ENCODE data around the gene ABCC11. TPM values are rescaled to one million over a fixed set of nuclear protein-coding genes. Genes with fewer than 3 reads are reported as not detected.

The ABCC11 gene
- total and polyA plus RNA-seq, 2 of the 13 experiments (the other 11 are each of a cell fraction or from before 2014, with no cell fraction given), result 1.0 to 1.4 TPM

DNA sequence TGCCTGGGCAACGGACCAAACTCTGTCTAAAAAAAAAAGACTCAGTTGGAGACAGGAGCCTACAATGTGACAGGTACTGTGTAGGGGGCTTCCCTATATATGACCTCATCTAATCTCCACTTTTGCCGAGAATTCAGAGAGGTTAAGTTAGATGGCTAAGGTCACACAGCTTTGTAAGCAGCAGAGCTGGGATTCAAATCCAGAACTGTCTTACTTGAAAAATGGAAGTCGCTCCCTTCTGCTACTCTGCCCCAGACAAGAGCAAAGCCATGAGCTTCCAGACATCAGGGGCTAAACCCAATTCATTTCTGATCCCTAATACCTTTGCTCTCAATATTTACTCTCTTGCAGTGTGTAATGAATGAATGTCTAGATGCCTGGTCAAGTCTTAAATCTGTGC lies 50.0 kb downstream of the ABCC11 start:
- 93% methylated on average over 3 of the region's 3 CpGs for WGBS (ENCODE audit: low lambda C conversion rate)
- no TSS peak for BruUV-seq (replicated peaks)
- ATAC-seq (no peak), FAIRE-seq (no peak), DNase-seq (ENCODE audit: low spot score) (no peak)
- Histone ChIP-seq H2AFZ (ENCODE audit: low read length) (no peak overlapping the region), H3K4me2 (ENCODE audit: low read depth, low read length) (no peak overlapping the region), H3K36me3 (replicated peaks in 1 of 2; ENCODE audit: control insufficient read depth in 1 of 2, insufficient read depth in 2 of 2, low read length in 2 of 2) (no peaks in the 10 kb centered on the region), H3K9ac (ENCODE audit: insufficient read depth, low read depth, low read length) (no peak overlapping the region), H3K79me2 (ENCODE audit: insufficient read depth, low read length) (no peaks in the 10 kb centered on the region), H3K9me3 (ENCODE audit: low read length) (no peaks in the 10 kb centered on the region), H3K27ac (ENCODE audit: extremely low read length, insufficient read depth, low read length) (no peak overlapping the region), H3K27me3 (ENCODE audit: control insufficient read depth in 1 of 2, insufficient read depth in 2 of 2, low read length in 2 of 2) (no peaks in the 10 kb centered on the region), H3K4me1 (ENCODE audit: insufficient read depth, low read length) (peaks cover 36% of the 10 kb centered on the region), H3K4me3 (replicated peaks in 1 of 3; ENCODE audit: insufficient read depth in 1 of 3, low read depth in 2 of 3, low read length in 3 of 3) (no peak overlapping the region), H4K20me1 (ENCODE audit: insufficient read depth, low read length) (no peaks in the 10 kb centered on the region)
- POLR2A ChIA-PET, result no interaction called here
- in situ Hi-C loops (cut with HindIII; ENCODE audit: extremely low pct_ligation_motif_present, low pct_unique_long_range_greater_than_20kb), result no loop called here
- no peak for TF ChIP-seq ATRX (CRISPR knock-in tag; IDR thresholded peaks at IDR 0.05; ENCODE audit: borderline replicate concordance)
- TF ChIP-seq ZNF768 (CRISPR knock-in tag; IDR thresholded peaks at IDR 0.05), result peak; percentile 80; the same call in 1 of the 2 replicates
- TF ChIP-seq ZNF468 (CRISPR knock-in tag; IDR thresholded peaks at IDR 0.05), result 0 out of 2 replicates have a peak, but pooled peaks have one; percentile 1
- CTCF ChIA-PET (ENCODE audit: low intra/inter-chr PET ratio, low total read pairs), result no interaction called here
- intact Hi-C loops (cut with micrococcal nuclease; ENCODE audit: unreplicated experiment), result no loop called here

DNA sequence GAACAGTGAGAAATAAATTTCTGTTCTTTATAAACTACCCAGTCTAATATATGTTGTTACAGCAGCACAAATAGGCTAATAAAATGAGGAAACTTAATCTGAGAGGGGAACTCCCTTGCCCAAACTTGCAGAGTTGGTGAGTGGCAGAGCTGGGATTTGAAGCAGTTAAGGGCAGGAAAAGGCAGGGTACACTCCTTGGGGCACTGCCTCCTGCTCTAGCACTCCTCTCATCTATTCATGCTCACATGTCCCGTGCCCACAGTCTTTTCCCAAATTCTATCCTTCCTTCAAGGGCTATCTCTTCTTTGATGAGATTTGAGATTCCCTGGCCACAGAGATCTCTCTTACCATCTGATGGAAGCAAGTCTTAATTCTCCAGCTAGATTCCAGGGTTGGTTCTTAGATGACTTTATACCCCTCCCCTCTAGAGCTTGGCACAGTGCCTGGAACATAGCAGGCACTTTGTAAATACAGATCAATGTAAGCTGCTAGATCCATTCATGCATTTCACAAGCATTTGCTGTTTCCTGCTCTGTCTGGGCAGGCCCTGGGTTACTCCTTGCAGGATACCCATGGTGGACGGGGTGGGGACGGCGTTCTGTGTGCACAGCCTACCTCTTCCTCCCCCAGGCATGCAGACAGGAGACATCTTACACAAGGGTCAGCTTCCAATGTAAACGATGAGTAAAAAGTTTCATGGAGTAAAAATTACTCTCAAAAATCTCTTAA lies 52.3 kb downstream of the ABCC11 start:
- POLR2A ChIA-PET, result interaction anchor here (1.5 kb wide), 1 partner anchor 9 kb away, joined by 14 read pairs; no protein-coding TSS in a partner anchor
- intact Hi-C loops (cut with micrococcal nuclease; ENCODE audit: unreplicated experiment), result loop anchor here (2.0 kb wide), 1 partner anchor 16 kb away; no protein-coding TSS in a partner anchor
- no peak overlapping the region for H2AFZ ChIP-seq (ENCODE audit: low read length)
- TF ChIP-seq XBP1 (CRISPR knock-in tag; IDR thresholded peaks at IDR 0.05) (no peak), RXRB (CRISPR knock-in tag; IDR thresholded peaks at IDR 0.05; ENCODE audit: borderline replicate concordance) (peak; percentile 49; the same call in 1 of the 2 replicates), JUNB (CRISPR knock-in tag; IDR thresholded peaks at IDR 0.05; ENCODE audit: borderline replicate concordance) (no peak), ADNP (CRISPR knock-in tag; IDR thresholded peaks at IDR 0.05) (no peak), ELF1 (CRISPR knock-in tag; IDR thresholded peaks at IDR 0.05) (peak; percentile 30; the same call in 1 of the 2 replicates), SCMH1 (CRISPR knock-in tag; IDR thresholded peaks at IDR 0.05; ENCODE audit: borderline replicate concordance) (no peak), MAZ (IDR thresholded peaks at IDR 0.05; ENCODE audit: borderline replicate concordance, low read depth, low read length) (no peak), MAZ (CRISPR knock-in tag; IDR thresholded peaks at IDR 0.05; ENCODE audit: low read depth) (no peak), SAFB2 (CRISPR knock-in tag; IDR thresholded peaks at IDR 0.05; ENCODE audit: borderline replicate concordance, low read depth) (no peak), HNRNPK (IDR thresholded peaks at IDR 0.05; ENCODE audit: low read depth, low read length, poor library complexity, severe bottlenecking) (no peak), CEBPB (IDR thresholded peaks at IDR 0.05; ENCODE audit: borderline replicate concordance, low read depth, low read length) (peak; percentile 44; the same call in 1 of the 2 replicates)

More for the DNA sequence above, 52.3 kb downstream of the ABCC11 start:
- no peak overlapping the region for H3K4me3 ChIP-seq (replicated peaks in 1 of 3; ENCODE audit: insufficient read depth in 1 of 3, low read depth in 2 of 3, low read length in 3 of 3)
- DNase-seq (ENCODE audit: low spot score) (peak; percentile 86), ATAC-seq (peak; percentile 94), FAIRE-seq (peak; percentile 78)
- BruUV-seq (replicated peaks), result no TSS peak
- CTCF ChIA-PET (ENCODE audit: low intra/inter-chr PET ratio, low total read pairs), result no interaction called here
- no peaks in the 10 kb centered on the region for H4K20me1 ChIP-seq (ENCODE audit: insufficient read depth, low read length)
- in situ Hi-C loops (cut with HindIII; ENCODE audit: extremely low pct_ligation_motif_present, low pct_unique_long_range_greater_than_20kb), result no loop called here
- H3K9ac ChIP-seq (ENCODE audit: insufficient read depth, low read depth, low read length), result no peak overlapping the region
- no peaks in the 10 kb centered on the region for H3K9me3 ChIP-seq (ENCODE audit: low read length)
- 25% methylated on average over 5 of the region's 5 CpGs for WGBS (ENCODE audit: low lambda C conversion rate)
- H3K27ac ChIP-seq (ENCODE audit: extremely low read length, insufficient read depth, low read length), result no peak overlapping the region
- no peaks in the 10 kb centered on the region for H3K27me3 ChIP-seq (ENCODE audit: control insufficient read depth in 1 of 2, insufficient read depth in 2 of 2, low read length in 2 of 2)
- H3K4me1 ChIP-seq (ENCODE audit: insufficient read depth, low read length), result peaks cover 24% of the 10 kb centered on the region
- H3K36me3 ChIP-seq (replicated peaks in 1 of 2; ENCODE audit: control insufficient read depth in 1 of 2, insufficient read depth in 2 of 2, low read length in 2 of 2), result no peaks in the 10 kb centered on the region
- H3K79me2 ChIP-seq (ENCODE audit: insufficient read depth, low read length), result no peaks in the 10 kb centered on the region
- peak overlapping the region; percentile 19; the same call in 1 of the 2 replicates for H3K4me2 ChIP-seq (ENCODE audit: low read depth, low read length)

All from HepG2 (cell line).